Right kidney (tissue), 1 donor: Measurements from ENCODE around the gene PRRC2A.

Experiments used
- DNase-seq: peaks from one replicate; pipeline ENCODE4 v3.0.0-alpha.2; 2016

Gene PRRC2A

DNA sequence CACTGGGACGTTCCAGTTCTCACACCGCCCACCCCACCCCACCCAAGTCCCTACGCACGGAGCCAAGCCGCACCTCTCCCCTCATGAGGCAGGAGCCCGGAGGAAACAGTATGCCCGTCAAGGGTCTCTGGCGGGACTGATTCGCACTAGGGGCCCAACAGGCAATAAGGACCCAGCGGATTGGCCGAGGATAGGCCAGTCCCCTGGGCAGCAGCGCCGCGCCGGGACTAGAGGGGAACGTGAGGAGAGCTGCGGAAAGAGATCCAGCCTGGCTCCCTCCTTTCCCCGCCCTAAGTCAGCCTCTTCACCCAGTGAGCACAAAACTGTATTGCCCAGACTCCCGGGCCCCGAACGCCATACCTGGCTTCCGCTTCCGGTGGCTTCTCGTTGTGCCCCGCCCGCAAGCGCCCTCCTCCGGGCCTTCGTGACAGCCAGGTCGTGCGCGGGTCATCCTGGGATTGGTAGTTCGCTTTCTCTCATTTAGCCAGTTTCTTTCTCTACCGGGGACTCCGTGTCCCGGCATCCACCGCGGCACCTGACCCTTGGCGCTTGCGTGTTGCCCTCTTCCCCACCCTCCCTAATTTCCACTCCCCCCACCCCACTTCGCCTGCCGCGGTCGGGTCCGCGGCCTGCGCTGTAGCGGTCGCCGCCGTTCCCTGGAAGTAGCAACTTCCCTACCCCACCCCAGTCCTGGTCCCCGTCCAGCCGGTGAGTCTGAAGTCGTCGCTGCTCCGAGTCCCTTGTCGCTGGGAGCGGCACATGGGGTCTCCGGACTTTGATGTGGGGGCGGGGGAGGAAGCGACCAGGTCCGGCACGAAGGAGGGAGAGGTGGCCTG, 45.2 kb downstream of the PRRC2A start, which contains the start of gene CSNK2B:
Gene CSNK2B (plus strand): TSS at position 580 of the 836 bp plus-strand sequence. CDS start 752 bp downstream, outside the sequence.
- peak; percentile 92 for DNase-seq

DNA sequence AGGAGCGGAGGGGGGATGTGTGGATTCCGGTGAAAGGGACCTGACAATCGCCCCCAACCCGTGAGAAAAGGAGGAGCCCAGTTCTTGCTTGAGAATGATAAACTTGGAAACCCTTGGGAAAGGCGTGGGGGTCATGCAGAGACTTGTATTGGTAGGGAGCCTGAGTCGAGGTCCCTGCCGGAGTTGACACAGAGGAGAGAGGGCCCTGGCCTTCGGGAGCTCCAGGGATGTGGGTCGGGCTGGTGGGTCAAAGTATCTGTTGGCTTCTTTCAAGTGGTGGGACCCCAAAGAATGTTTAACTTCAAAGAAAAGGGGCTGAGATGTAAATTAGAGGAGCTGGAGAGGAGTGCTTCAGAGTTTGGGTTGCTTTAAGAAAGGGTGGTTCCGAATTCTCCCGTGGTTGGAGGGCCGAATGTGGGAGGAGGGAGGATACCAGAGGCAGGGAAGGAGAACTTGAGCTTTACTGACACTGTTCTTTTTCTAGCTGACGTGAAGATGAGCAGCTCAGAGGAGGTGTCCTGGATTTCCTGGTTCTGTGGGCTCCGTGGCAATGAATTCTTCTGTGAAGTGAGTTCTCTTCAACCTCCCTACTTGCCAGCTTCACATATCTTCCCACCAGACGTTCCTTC, 45.9 kb downstream of the PRRC2A start:
- peak; percentile 14 for DNase-seq

GRCh38 chr6:31669676-31670075, 49.2 kb downstream of the PRRC2A start, which contains the start of gene LY6G5B:
Gene LY6G5B, plus strand, starts transcription at chr6:31669976. Its CDS starts 975 bp downstream, at chr6:31670951.
- no peak for DNase-seq

- no peak for DNase-seq
These were observed 55.9 kb downstream of the PRRC2A start for GRCh38 chr6:31676322-31676903.

GRCh38 chr6:31676904-31677303, 56.4 kb downstream of the PRRC2A start:
- DNase-seq = no peak

DNA sequence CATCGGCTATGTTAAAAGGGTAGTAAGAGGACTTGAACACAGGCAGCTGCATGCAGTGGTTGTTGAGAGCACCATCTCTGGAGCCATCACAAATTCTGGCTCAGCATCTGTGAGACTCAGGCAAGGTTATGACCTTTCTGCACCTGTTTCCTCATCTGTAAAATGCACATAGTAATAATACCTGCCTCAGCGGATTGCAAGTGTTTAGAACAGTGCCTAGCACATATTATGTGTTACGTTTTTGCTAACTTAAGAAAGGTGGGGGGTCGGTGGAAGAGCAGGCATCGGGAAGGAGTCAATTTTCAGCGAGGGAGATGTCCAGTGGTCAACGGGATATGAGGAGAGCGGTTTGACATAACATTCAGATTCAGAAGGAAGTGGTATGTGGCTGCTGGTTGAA, 57.4 kb downstream of the PRRC2A start:
- DNase-seq = no peak

- peak; percentile 72 for DNase-seq
These were observed 60.0 kb downstream of the PRRC2A start, which contains the start of gene LY6G5C for GRCh38 chr6:31680226-31681134. Gene LY6G5C, minus strand, starts transcription at chr6:31681067. Its CDS starts 694 bp downstream, at chr6:31680373.

GRCh38 chr6:31681135-31681671, 60.7 kb downstream of the PRRC2A start:
- peak; percentile 85 for DNase-seq

DNA sequence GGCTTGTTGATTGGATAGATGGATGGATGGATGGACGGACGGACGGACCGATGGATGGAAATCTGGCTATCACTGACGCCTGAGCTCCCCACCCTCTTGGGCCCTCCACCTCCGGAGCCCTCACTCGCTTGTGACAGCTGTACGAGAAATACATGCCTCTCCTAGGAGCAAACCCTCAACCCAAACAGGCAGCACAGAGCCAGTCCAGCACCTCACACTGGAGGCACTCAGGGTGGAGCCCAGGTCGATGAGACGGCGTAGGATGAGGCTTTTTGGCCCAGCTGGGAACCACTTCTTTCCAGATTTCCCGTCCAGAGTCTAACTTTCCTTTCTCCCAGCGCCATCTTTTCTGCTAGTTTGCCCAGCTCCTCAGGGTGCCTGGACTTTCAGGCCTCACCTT, 63.1 kb downstream of the PRRC2A start:
- no peak for DNase-seq

DNA sequence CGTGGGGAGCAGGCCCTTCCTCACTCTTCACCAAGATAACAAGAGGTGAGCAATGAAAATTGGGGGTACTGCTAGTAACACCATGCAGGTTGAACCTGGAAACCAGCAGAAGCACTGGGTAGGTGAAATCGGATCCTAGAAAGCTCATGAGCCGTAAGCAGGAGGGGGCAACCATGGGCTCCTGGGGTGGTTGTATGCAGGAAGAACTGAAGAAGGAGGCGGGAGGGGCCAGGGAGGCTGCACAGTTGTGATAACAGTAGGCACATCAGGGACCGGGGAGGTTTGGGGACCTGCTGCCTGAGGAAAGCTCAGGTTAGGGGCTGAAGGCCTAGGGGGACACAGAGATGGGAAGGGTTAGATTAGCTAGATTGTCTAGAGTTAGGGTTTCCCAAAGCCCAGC, 66.0 kb downstream of the PRRC2A start:
- DNase-seq = no peak

GRCh38 chr6:31687321-31687720, 66.8 kb downstream of the PRRC2A start:
- DNase-seq = no peak
